T-cell (primary cell): ENCODE results near the gene TJP1. TPM values are rescaled to one million over a fixed set of nuclear protein-coding genes. Genes with fewer than 3 reads are reported as not detected.

Experiments used
- ATAC-seq, 4 experiments: fragments of 200-7000 bp in 3 of 4; fragments of 150-1000 bp in 1 of 4; cut with Tn5 transposase; replicated peaks in 1 of 4; 1 replicate in 3 of 4; 2 replicates in 1 of 4; pipeline ENCODE4 v1.10.0; 2021; ENCODE audit warnings: moderate library complexity in 3 of 4, mild to moderate bottlenecking in 2 of 4, moderate number of reproducible peaks in 1 of 4
- CTCF ChIA-PET, 2 donors: fragments of 300-600 bp; sonication (Branson Sonifier 250); formaldehyde crosslinking; loops; one replicate each; lab custom pipeline; 2022; ENCODE audit warnings: antibody characterized with exemption in 2 of 2; lab: Charles Lee
- POLR2A ChIA-PET, 2 donors: fragments of 300-600 bp; sonication (Branson Sonifier 250); formaldehyde crosslinking; loops; one replicate each; lab custom pipeline; 2022; ENCODE audit warnings: antibody characterized with exemption in 2 of 2; lab: Charles Lee
- DNase-seq, 35 experiments: peaks; one replicate each; pipeline versions ENCODE4 v3.0.0 to v3.0.0-alpha.2; 2013 to 2023
- H3K27ac ChIP-seq: one replicate; pipeline ENCODE4 v1.5.1; 2013; ENCODE audit warnings: low read length
- H3K27me3 ChIP-seq, 2 experiments: replicated peaks in 1 of 2; 1 replicate in 1 of 2; 2 replicates in 1 of 2; pipeline versions ENCODE4 v1.6.1 to v1.7.0; 2013; ENCODE audit warnings: low read length in 1 of 2, mixed read lengths in 1 of 2; ENCODE audit not compliant: control insufficient read depth in 2 of 2, insufficient read depth in 2 of 2; ENCODE audit errors: extremely low read depth in 1 of 2
- H3K36me3 ChIP-seq, 2 donors: 1 replicate in 1 of 2; 2 replicates in 1 of 2; pipeline versions ENCODE4 v1.6.1 to v1.7.0; 2013; ENCODE audit warnings: low read length in 1 of 2; ENCODE audit not compliant: control insufficient read depth in 2 of 2, insufficient read depth in 1 of 2; ENCODE audit errors: extremely low read depth in 1 of 2
- H3K4me1 ChIP-seq, 2 experiments: 1 replicate in 1 of 2; 2 replicates in 1 of 2; pipeline versions ENCODE4 v1.6.1 to v1.7.0; 2013; ENCODE audit warnings: low read length in 2 of 2, mixed read lengths in 1 of 2; ENCODE audit not compliant: insufficient read depth in 2 of 2, control insufficient read depth in 1 of 2; ENCODE audit errors: extremely low read depth in 1 of 2
- H3K4me3 ChIP-seq, 2 donors: 1 replicate in 1 of 2; 2 replicates in 1 of 2; pipeline versions ENCODE4 v1.5.1 to v1.7.0; 2013; ENCODE audit warnings: mild to moderate bottlenecking in 2 of 2, low read length in 1 of 2, moderate library complexity in 1 of 2; ENCODE audit not compliant: control insufficient read depth in 1 of 2; ENCODE audit errors: extremely low read depth in 1 of 2
- H3K9me3 ChIP-seq: 2 replicates; pipeline ENCODE4 v1.7.0; 2013
- H3K27ac Mint-ChIP-seq, 2 donors: one replicate each; pipeline ENCODE4 v1.8.0; 2020 to 2021; ENCODE audit warnings: mild to moderate bottlenecking in 2 of 2, mixed read lengths in 2 of 2
- H3K27me3 Mint-ChIP-seq, 2 donors: one replicate each; pipeline ENCODE4 v1.8.0; 2021 to 2022; ENCODE audit warnings: mixed read lengths in 2 of 2
- H3K36me3 Mint-ChIP-seq: one replicate; pipeline ENCODE4 v1.8.0; 2021; ENCODE audit warnings: mixed read lengths
- H3K4me1 Mint-ChIP-seq, 3 donors: one replicate each; pipeline ENCODE4 v1.8.0; 2020 to 2022; ENCODE audit warnings: mixed read lengths in 3 of 3, mild to moderate bottlenecking in 1 of 3
- H3K4me3 Mint-ChIP-seq, 3 donors: one replicate each; pipeline ENCODE4 v1.8.0; 2020 to 2022; ENCODE audit warnings: mild to moderate bottlenecking in 3 of 3, mixed read lengths in 3 of 3, moderate library complexity in 3 of 3
- H3K9me3 Mint-ChIP-seq, 3 donors: one replicate each; pipeline ENCODE4 v1.8.0; 2020 to 2022; ENCODE audit warnings: mixed read lengths in 3 of 3
- WGBS: methylation state at CpG from one replicate; pipeline ENCODE4 v1.1.5; 2013; ENCODE audit warnings: missing lambda C conversion rate; ENCODE audit not compliant: insufficient coverage; 5-methylcytosine and 5-hydroxymethylcytosine counted together
- total RNA-seq, 35 experiments: library from RNA in 6 of 35; stranded (reverse) in 6 of 35; fragments of 120-200 nt in 1 of 35; gene quantifications; one replicate each; pipeline versions ENCODE4 v1.2.1 to v1.2.4 and lab custom pipeline; 2013 to 2026

Gene TJP1
- total RNA-seq, 5 donors from 2014 or later (not counting 1 experiment from before 2014, with no cell fraction given): 0.41 to 0.73 (median 0.53) TPM; not detected in 2

- 90% methylated on average over 2 of the region's 5 CpGs for WGBS
- Histone ChIP-seq H3K4me1 (no peaks in the 10 kb centered on the region), H3K27me3 (peaks cover 9 to 19% of the 10 kb centered on the region in 2 experiments), H3K36me3 (no peaks in the 10 kb centered on the region), H3K9me3 (peaks cover 3% of the 10 kb centered on the region), H3K4me3 (no peak overlapping the region), H3K27ac (no peak overlapping the region)
- H3K27me3 Mint-ChIP-seq: peaks cover 45 to 69% of the 10 kb centered on the region in 2 donors
- no peak overlapping the region for H3K4me3 Mint-ChIP-seq
- no peaks in the 10 kb centered on the region for H3K36me3 Mint-ChIP-seq
- DNase-seq (no peak), ATAC-seq (no peak)
- H3K4me1 Mint-ChIP-seq: no peaks in the 10 kb centered on the region
- ChIA-PET POLR2A (no interaction called here), CTCF (no interaction called here)
- peaks cover 2 to 17% (median 7%) of the 10 kb centered on the region in 3 donors for H3K9me3 Mint-ChIP-seq
- H3K27ac Mint-ChIP-seq: no peak overlapping the region
Measured at GRCh38 chr15:29842290-29842689, 20.0 kb upstream of the TJP1 start.

GRCh38 chr15:29840926-29841325 lies 18.7 kb upstream of the TJP1 start:
- POLR2A ChIA-PET: no interaction called here
- H3K4me1 Mint-ChIP-seq: no peaks in the 10 kb centered on the region
- CTCF ChIA-PET: no interaction called here
- H3K9me3 ChIP-seq: peaks cover 3% of the 10 kb centered on the region
- H3K4me1 ChIP-seq: no peaks in the 10 kb centered on the region
- H3K27ac ChIP-seq: no peak overlapping the region
- peaks cover 52 to 72% of the 10 kb centered on the region in 2 donors for H3K27me3 Mint-ChIP-seq
- H3K36me3 Mint-ChIP-seq: no peaks in the 10 kb centered on the region
- no peaks in the 10 kb centered on the region for H3K36me3 ChIP-seq
- H3K4me3 Mint-ChIP-seq: no peak overlapping the region
- no peak overlapping the region for H3K27ac Mint-ChIP-seq
- WGBS: no CpG with 5 or more reads among the region's 3 CpGs
- no peak overlapping the region for H3K4me3 ChIP-seq
- peaks cover 0 to 6% (median 2%) of the 10 kb centered on the region in 3 donors for H3K9me3 Mint-ChIP-seq
- DNase-seq: no peak
- no peak for ATAC-seq
- H3K27me3 ChIP-seq: peaks cover 11 to 17% of the 10 kb centered on the region in 2 experiments

GRCh38 chr15:29840054-29840453 lies 17.8 kb upstream of the TJP1 start:
- no peak for ATAC-seq
- H3K9me3 Mint-ChIP-seq: peaks cover 0 to 5% (median 0%) of the 10 kb centered on the region in 3 donors
- ChIA-PET CTCF (no interaction called here), POLR2A (no interaction called here)
- no peaks in the 10 kb centered on the region for H3K36me3 Mint-ChIP-seq
- Histone ChIP-seq H3K27me3 (peaks cover 11 to 17% of the 10 kb centered on the region in 2 experiments), H3K36me3 (no peaks in the 10 kb centered on the region), H3K4me3 (no peak overlapping the region), H3K4me1 (no peaks in the 10 kb centered on the region), H3K9me3 (peaks cover 3% of the 10 kb centered on the region), H3K27ac (no peak overlapping the region)
- peaks cover 54 to 71% of the 10 kb centered on the region in 2 donors for H3K27me3 Mint-ChIP-seq
- no peak overlapping the region for H3K27ac Mint-ChIP-seq
- no peak for DNase-seq
- H3K4me3 Mint-ChIP-seq: no peak overlapping the region
- no peaks in the 10 kb centered on the region for H3K4me1 Mint-ChIP-seq
- no CpG with 5 or more reads among the region's 3 CpGs for WGBS

DNA sequence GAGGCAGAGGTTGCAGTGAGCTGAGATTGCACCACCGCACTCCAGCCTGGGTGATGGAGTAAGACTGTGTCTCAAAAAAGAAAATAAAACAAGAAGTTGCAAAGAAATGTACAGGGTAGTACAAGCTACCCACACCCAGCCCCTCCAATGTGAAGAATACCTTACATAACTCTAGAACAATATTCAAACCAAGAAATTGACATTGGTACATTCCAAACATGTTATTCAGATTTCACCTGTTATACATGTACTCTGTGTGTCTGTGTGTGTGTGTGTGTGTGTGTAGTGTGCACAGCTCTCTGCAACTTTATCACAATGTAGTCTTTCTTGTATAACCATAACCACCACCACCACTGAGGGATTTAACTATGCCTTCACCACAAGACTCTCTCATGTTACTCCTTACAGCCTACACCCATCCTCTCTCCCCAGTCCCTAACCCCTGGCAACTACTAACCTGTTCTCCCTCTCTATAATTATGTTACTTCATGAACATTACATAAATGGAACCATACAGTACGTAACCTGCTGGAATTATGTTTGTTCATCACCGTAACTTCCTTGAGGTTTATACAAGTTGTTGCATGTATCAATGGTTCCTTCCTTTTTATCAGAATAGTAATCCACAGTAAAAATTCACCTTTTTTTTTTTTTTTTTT lies 16.2 kb upstream of the TJP1 start:
- Mint-ChIP-seq H3K4me1 (no peaks in the 10 kb centered on the region), H3K27me3 (peaks cover 50 to 56% of the 10 kb centered on the region in 2 donors), H3K36me3 (no peaks in the 10 kb centered on the region), H3K9me3 (peaks cover 0 to 5% (median 0%) of the 10 kb centered on the region in 3 donors), H3K4me3 (no peak overlapping the region), H3K27ac (no peak overlapping the region)
- Histone ChIP-seq H3K4me1 (no peaks in the 10 kb centered on the region), H3K4me3 (no peak overlapping the region), H3K9me3 (peaks cover 3% of the 10 kb centered on the region), H3K27me3 (peaks cover 11 to 16% of the 10 kb centered on the region in 2 experiments), H3K36me3 (no peaks in the 10 kb centered on the region), H3K27ac (no peak overlapping the region)
- ATAC-seq: no peak
- no CpG with 5 or more reads among the region's 3 CpGs for WGBS
- POLR2A ChIA-PET: no interaction called here
- CTCF ChIA-PET: no interaction called here
- no peak for DNase-seq

DNA sequence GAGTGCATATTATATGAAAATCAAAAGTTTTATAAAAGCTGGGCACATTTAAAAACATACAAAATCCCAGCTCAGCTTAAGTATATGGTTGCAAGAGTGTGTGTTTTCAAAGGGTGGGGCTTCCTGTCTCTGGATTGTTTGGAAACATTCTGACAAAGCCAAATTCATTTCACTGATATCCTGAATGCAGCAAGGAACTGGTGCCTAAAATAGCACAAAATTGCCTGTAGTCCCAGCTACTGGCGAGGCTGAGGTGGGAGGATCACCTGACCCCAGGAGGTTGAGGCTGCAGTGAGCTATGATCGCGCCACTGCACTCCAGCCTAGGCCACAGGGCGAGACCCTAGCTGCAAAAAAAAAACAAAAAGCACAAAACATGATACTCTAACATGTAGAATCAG lies 13.0 kb upstream of the TJP1 start:
- Histone ChIP-seq H3K4me3 (no peak overlapping the region), H3K36me3 (no peaks in the 10 kb centered on the region), H3K27ac (no peak overlapping the region), H3K9me3 (peaks cover 9% of the 10 kb centered on the region), H3K4me1 (no peaks in the 10 kb centered on the region), H3K27me3 (peaks cover 15 to 17% of the 10 kb centered on the region in 2 experiments)
- WGBS: 50% methylated on average over 1 of the region's 4 CpGs
- Mint-ChIP-seq H3K27me3 (peaks cover 41 to 53% of the 10 kb centered on the region in 2 donors), H3K36me3 (no peaks in the 10 kb centered on the region), H3K9me3 (peaks cover 3 to 11% (median 3%) of the 10 kb centered on the region in 3 donors), H3K27ac (no peak overlapping the region), H3K4me1 (no peaks in the 10 kb centered on the region), H3K4me3 (no peak overlapping the region)
- ChIA-PET POLR2A (interaction anchor here in 1 of 2 donors (0.5 to 0.6 kb wide), 2 partner anchors 42 to 126 kb away, joined by 6 to 17 read pairs; no protein-coding TSS in a partner anchor), CTCF (interaction anchor here in 1 of 2 donors (0.8 kb wide), 1 partner anchor 29 kb away, joined by 3 read pairs; no protein-coding TSS in a partner anchor)
- no peak for DNase-seq
- no peak for ATAC-seq

DNA sequence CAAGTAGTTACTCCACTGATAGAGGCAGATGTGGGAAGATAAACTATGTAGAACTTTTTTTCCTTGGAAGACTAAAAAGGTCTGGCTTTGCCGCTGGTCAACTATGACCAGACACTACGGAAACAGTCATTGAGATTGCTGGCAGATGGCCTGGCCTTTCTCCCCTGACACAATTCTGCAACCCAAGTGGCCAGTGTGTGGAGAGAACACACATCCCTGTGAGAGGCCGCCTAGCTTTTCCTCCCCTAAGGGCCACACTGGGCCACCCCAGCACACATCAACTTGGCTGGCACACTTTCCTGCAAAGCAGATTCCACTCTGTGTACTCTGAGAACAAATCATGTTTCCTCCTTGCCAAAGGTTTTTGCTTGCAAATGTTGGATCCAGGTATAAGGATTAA lies 10.4 kb upstream of the TJP1 start:
- Histone ChIP-seq H3K4me3 (no peak overlapping the region), H3K27me3 (peaks cover 20 to 21% of the 10 kb centered on the region in 2 experiments), H3K4me1 (no peaks in the 10 kb centered on the region), H3K27ac (no peak overlapping the region), H3K36me3 (no peaks in the 10 kb centered on the region), H3K9me3 (peaks cover 6% of the 10 kb centered on the region)
- no peaks in the 10 kb centered on the region for H3K36me3 Mint-ChIP-seq
- peaks cover 48 to 51% of the 10 kb centered on the region in 2 donors for H3K27me3 Mint-ChIP-seq
- H3K4me3 Mint-ChIP-seq: no peak overlapping the region
- WGBS: no CpG with 5 or more reads among the region's 3 CpGs
- peaks cover 3 to 10% (median 3%) of the 10 kb centered on the region in 3 donors for H3K9me3 Mint-ChIP-seq
- H3K27ac Mint-ChIP-seq: no peak overlapping the region
- H3K4me1 Mint-ChIP-seq: peaks cover 0 to 3% (median 0%) of the 10 kb centered on the region in 3 donors
- DNase-seq: no peak
- CTCF ChIA-PET: no interaction called here
- POLR2A ChIA-PET: no interaction called here
- ATAC-seq: no peak
